ENCODE measurements around the gene PCSK2.

PCSK2 gene

DNA sequence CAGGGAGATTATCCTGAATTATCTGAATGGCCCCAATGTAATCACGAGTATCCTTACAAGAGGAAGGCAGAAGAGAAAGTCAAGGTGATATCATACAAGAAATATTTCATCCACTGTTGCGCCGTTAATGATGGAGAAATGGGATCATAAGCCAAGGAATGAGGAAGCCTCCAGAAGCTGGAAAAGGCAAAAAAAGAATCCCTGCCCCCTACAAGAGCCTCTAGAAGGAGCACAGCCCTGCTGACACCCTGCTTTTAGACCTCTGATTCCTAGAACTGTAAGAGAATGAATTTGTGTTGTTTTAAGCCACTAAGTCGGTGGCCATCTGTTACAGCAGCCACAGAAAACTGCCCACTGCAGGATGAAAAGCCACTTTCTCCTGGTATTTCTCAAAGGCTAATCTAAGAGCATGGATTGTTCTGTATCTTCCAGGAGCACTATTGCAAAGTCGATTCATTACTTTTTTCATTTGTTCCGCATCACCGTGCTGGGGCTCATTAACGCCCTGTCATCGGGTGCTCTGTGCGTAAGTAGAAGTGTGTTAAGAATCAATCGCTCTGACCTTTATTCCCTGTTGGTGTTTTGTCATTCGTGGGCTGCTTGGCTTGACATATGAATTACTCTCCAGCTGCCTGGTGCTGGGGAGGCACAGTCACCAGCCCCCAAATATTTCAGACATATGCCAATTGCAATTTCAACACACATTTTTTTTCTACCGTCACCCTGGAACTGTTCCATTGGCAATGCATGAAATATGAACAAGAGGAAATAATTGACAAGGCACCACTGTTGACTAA lies 117.0 kb downstream of the PCSK2 start:
- no peak for DNase-seq

DNA sequence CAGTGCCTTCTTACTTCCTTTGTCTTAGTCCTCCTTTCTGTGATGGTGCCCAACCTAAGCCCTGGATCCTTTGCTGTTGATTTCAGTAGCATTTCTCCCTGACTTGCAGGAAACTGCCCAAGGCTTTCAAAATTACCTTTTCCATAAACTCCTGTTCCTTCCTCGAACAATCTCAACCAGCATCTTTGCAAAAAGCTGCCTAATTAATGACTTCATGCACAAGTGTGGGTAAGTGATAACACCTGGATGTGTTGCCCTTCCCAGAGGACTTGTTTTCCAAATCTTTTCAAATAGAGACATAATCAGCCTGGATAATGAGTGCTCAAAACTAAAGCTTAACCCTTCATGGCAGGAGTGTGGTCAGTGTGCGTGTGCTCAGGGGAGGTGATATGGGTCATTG lies 118.0 kb downstream of the PCSK2 start:
- no peak for DNase-seq

GRCh38 chr20:17345321-17345720 lies 118.5 kb downstream of the PCSK2 start:
- no peak for DNase-seq

GRCh38 chr20:17350321-17350720 lies 123.5 kb downstream of the PCSK2 start:
- no peak for DNase-seq

GRCh38 chr20:17357238-17357637 lies 130.4 kb downstream of the PCSK2 start:
- no peak for DNase-seq

GRCh38 chr20:17358854-17359253 lies 132.0 kb downstream of the PCSK2 start:
- DNase-seq: no peak

DNA sequence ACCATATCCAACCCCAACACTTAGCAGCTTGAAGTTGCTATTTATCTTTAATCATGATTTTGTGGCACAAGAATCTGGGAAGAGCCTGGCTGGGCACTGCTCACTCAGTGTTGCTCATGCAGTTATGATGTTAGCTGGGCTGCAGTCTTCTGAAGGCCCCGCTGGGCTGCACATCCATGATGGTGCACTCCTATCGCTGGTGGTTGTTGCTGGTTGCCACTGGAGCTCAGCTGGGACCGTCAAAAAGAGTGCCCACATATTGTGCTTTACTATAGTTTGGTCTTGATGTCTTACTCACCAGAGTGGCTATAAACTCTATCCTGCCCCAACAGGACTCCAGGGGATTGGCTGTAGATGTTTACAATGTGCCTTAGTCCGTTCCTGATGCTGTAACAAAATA lies 137.8 kb downstream of the PCSK2 start:
- DNase-seq: no peak

DNA sequence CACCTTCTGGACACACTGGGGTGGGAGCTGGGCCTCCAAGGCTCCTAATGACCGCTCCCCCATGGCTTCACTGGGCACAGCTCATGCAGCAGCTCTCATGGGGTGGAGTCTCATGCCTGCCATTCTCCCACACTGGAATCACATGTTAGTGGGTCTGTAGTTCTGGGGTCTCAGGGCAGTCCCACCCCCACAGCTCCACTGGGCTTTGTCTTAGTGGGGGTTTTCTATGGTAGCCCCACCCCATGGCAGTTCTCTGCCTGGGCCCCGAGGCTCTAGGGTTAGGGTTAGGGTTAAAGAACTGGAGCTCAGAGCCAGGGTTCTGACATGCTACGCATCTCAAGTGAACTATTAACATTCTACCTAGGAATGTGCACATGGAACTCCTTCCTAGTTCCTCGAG lies 139.0 kb downstream of the PCSK2 start:
- no peak for DNase-seq

GRCh38 chr20:17369506-17369905 lies 142.7 kb downstream of the PCSK2 start:
- DNase-seq: no peak

GRCh38 chr20:17372806-17373440 lies 146.1 kb downstream of the PCSK2 start:
- no peak for DNase-seq

GRCh38 chr20:17374086-17374485 lies 147.2 kb downstream of the PCSK2 start:
- no peak for DNase-seq

GRCh38 chr20:17376031-17376430 lies 149.2 kb downstream of the PCSK2 start:
- no peak for DNase-seq

DNA sequence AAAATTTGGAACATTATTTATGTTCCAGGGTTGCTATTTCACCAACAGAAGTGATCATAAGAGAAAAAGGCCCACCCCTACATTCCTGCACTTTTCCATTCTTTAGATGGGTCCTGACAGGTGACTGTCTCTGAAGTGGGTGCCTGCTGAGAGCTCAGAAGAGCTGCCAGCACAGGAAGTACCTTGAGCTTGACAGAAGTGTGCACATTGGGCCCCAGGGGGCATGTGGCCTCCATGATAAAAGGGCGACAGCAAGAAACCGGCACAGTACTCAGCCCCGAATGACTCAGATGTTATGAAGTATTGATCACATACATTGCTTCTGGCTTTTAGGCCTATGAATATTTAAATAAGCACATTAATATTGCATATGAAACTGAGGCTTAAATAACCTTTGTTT lies 150.4 kb downstream of the PCSK2 start:
- no peak for DNase-seq

DNA sequence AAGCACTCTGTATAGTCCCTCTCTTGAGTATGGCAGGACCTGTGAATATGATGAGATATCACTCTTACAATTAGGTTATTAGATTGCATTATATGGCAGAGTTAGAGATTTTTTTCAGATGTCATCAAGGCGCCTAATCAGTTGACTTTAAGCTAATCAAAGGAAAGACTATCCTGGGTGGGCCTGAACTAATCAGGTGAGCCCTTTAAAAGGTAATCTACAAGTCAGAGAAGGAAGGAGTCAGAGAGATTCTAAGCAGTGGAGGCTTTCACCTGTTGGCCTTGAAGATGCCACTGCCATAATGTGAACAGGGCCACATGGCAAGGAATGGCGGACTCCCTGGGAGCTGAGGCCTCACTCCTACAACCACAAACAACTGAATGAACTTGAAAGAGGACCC lies 152.8 kb downstream of the PCSK2 start:
- DNase-seq: no peak

GRCh38 chr20:17380801-17381200 lies 154.0 kb downstream of the PCSK2 start:
- DNase-seq: peak; percentile 30

DNA sequence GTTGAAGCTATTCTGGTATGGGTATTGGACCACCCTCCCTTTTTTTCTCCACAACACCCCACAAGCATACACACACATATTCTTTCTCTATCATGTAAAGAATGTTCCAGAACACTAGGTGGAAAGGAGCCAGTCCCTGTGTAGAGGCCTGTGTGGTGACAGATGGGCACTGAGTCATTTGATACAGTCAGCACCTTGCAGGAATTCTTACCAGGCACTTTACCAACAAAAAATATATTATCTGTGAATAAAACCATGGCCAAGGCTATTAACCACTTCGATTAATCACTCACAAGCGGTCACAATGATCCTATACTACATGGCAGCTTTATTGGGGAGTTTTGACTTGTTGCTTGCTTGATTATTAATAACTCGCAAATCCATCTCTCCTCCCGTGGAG lies 154.9 kb downstream of the PCSK2 start:
- no peak for DNase-seq

DNA sequence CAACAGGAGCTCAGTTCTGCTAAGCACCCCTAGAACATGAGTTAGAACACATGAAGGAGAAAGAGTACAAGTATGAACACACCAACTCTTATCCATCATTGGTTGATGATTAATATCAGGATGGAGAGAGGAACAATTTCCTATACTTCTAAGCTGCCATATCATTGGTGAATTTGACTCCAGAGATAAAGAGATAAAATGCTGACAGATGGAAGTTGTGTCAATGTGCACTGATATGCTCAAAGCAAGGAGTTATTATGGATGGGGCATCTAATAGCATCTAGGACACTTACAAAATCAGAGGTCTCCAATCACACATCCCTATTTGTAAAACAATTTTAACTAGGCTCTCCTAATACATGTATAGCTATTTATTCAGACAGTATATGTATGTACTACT lies 159.0 kb downstream of the PCSK2 start:
- no peak for DNase-seq

DNA sequence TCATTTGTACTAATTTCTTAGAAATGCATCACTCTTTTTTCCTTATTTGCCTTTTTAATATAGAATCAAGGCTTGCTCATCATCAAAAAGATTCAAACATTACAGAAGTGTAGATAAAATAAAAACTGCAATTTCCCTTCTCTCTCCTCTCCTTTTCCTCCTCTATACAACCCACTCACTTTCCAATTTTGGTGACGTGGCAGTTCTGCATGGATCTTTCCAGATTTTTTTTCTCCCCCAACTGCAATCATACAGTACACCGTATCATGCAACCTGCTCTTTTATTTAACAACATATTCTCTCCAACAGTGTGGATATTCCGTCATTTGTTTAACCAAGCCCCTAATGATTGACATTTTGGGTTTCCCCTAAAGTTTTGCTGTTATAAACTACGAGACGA lies 163.8 kb downstream of the PCSK2 start:
- DNase-seq: no peak

GRCh38 chr20:17391127-17391771 lies 164.4 kb downstream of the PCSK2 start:
- DNase-seq: no peak

- no peak for DNase-seq
Observed at GRCh38 chr20:17394411-17394810, 167.6 kb downstream of the PCSK2 start.

GRCh38 chr20:17395729-17396128 lies 168.9 kb downstream of the PCSK2 start:
- no peak for DNase-seq

DNA sequence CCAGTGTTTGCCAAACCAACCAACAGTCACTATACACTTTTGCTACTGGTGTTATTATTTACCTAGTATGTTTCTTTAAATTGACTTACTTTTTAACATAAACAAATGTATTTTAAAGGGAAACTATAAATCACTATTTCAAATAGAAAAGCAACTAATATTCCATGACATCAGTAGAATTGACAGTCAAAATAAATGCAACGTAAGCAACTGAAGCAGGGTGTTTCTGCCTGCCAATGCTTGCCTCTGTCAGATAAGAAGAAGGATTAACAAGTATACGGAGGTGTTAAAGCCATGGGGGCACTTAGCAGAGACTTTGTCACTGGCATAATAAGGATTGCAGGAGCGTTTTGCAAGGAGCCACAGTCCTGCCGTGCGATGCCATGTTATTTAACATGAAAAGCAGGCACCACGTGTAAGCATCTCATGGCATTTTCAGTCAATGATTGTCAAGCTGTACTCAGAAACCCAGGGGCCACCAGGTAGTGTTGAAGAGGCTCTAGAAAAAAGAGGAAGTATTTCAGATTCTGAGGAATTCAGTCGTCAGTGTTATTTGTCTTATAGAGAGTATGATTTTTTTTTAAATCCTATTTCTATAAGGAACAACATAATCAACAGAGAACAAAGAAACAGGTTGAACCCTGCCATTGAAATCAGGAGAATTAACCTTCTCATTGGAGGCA lies 172.6 kb downstream of the PCSK2 start:
- no peak for DNase-seq

DNA sequence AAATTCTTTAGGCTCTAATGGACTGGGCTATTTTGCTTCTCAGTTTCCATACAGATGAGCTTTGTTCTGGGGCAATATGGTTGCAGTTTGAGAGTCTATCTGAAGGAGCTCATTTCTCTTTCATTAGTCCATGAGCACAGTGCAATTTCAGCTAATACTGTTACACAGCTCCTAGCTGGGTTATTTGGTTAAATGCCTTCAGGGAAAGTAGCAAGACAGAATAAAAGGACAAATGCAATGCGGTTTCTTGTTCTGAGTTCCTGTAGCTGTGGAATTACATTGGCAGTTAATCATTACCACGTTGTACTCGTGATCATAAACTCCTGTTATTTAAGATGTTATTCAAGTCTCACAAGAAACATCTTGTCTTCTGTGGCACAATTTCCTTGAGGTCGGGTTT lies 176.6 kb downstream of the PCSK2 start:
- DNase-seq: no peak

All from femur (tissue), 1 donor.